SK-N-SH (cell line): ENCODE measurements around the gene LRMDA. TPM values are rescaled to one million over a fixed set of nuclear protein-coding genes. Genes with fewer than 3 reads are reported as not detected.

Experiments
- CTCF ChIA-PET: fragments of 300-600, 350-600 bp; formaldehyde crosslinking; extraction: SDS; loops from one replicate; lab custom pipeline; 2021; lab: Yijun Ruan, JAX
- POLR2A ChIA-PET: fragments of 350-600 bp; sonication (Branson Sonifier 250); formaldehyde crosslinking; extraction: SDS; loops from one replicate; lab custom pipeline; 2020; ENCODE audit warnings: antibody characterized with exemption, inconsistent platforms; lab: Yijun Ruan, JAX
- DNase-seq: peaks from one replicate; pipeline ENCODE4 v3.0.0; 2012
- H2AFZ ChIP-seq: fragments of 200-600 bp; sonication (generic); 2 replicates; pipeline ENCODE4 v1.8.1; 2016; ENCODE audit warnings: antibody characterized with exemption, mild to moderate bottlenecking, low read depth
- H3F3A ChIP-seq: fragments of 200-600 bp; sonication (generic); replicated peaks from 2 replicates; pipeline ENCODE3; 2016; ENCODE audit warnings: antibody characterized with exemption, mild to moderate bottlenecking; ENCODE audit not compliant: insufficient read depth
- H3K27ac ChIP-seq, 2 experiments: fragments of 200-500 bp in 1 of 2; fragments of 200-600 bp in 1 of 2; sonication (Bioruptor generic) in 1 of 2; sonication (generic), shearing (Covaris generic) in 1 of 2; 2 replicates each; pipeline versions ENCODE4 v1.5.1 to v1.6.1; 2014 to 2016; ENCODE audit warnings: low read depth in 2 of 2, inconsistent platforms in 1 of 2, low read length in 1 of 2, mild to moderate bottlenecking in 1 of 2, mixed read lengths in 1 of 2
- H3K27me3 ChIP-seq: fragments of 200-600 bp; sonication (generic), shearing (Covaris generic); 2 replicates; pipeline ENCODE4 v1.6.1; 2016; ENCODE audit warnings: mixed run types; ENCODE audit not compliant: insufficient read depth
- H3K36me3 ChIP-seq, 2 experiments: fragments of 200-500 bp in 1 of 2; fragments of 200-600 bp in 1 of 2; sonication (Bioruptor generic) in 1 of 2; sonication (generic) in 1 of 2; replicated peaks in 1 of 2; 2 replicates each; pipeline versions ENCODE3 to v1.5.1; 2014 to 2016; ENCODE audit warnings: low read length in 1 of 2, mild to moderate bottlenecking in 1 of 2; ENCODE audit not compliant: insufficient read depth in 2 of 2, control insufficient read depth in 1 of 2
- H3K4me1 ChIP-seq, 2 experiments: fragments of 200-500 bp in 1 of 2; fragments of 200-600 bp in 1 of 2; sonication (Bioruptor generic) in 1 of 2; sonication (generic), shearing (Covaris generic) in 1 of 2; 2 replicates each; pipeline versions ENCODE4 v1.5.1 to v1.6.1; 2014 to 2016; ENCODE audit warnings: low read depth in 1 of 2, low read length in 1 of 2, mixed run types in 1 of 2; ENCODE audit not compliant: insufficient read depth in 2 of 2, control insufficient read depth in 1 of 2
- H3K4me2 ChIP-seq: fragments of 200-600 bp; sonication (generic), shearing (Covaris generic); 2 replicates; pipeline ENCODE4 v1.6.1; 2017; ENCODE audit warnings: mixed run types
- H3K4me3 ChIP-seq, 2 experiments: fragments of 200-500 bp in 1 of 2; fragments of 200-600 bp in 1 of 2; sonication (Bioruptor generic) in 1 of 2; sonication (generic), shearing (Covaris generic) in 1 of 2; 2 replicates each; pipeline versions ENCODE4 v1.5.1 to v1.8.1; 2014 to 2016; ENCODE audit warnings: low read depth in 2 of 2, inconsistent platforms in 1 of 2, low read length in 1 of 2, mild to moderate bottlenecking in 1 of 2, mixed read lengths in 1 of 2, moderate library complexity in 1 of 2
- H3K79me2 ChIP-seq: fragments of 200-600 bp; sonication (generic); 2 replicates; pipeline ENCODE4 v1.8.1; 2017; ENCODE audit warnings: mild to moderate bottlenecking; ENCODE audit not compliant: insufficient read depth
- H3K9ac ChIP-seq: fragments of 200-600 bp; sonication (generic); 2 replicates; pipeline ENCODE4 v1.6.1; 2017; ENCODE audit warnings: mixed run types
- H3K9me2 ChIP-seq: fragments of 200-600 bp; sonication (generic); 2 replicates; pipeline ENCODE4 v1.6.1; 2017; ENCODE audit warnings: mixed run types
- H3K9me3 ChIP-seq: fragments of 200-600 bp; sonication (generic); 2 replicates; pipeline ENCODE4 v1.6.1; 2017; ENCODE audit warnings: mixed run types, mild to moderate bottlenecking, moderate library complexity
- H4K20me1 ChIP-seq: fragments of 200-600 bp; sonication (generic); 2 replicates; pipeline ENCODE4 v1.6.1; 2017; ENCODE audit warnings: mild to moderate bottlenecking, mixed run types; ENCODE audit not compliant: insufficient read depth
- FOSL2 ChIP-seq: IDR thresholded peaks from 2 replicates; pipeline ENCODE4 v1.4.0; 2012; ENCODE audit warnings: low read depth, mild to moderate bottlenecking, moderate library complexity, borderline replicate concordance
- FOXJ3 ChIP-seq: sonication (generic); formaldehyde crosslinking; IDR thresholded peaks from 2 replicates; pipeline ENCODE4 v1.5.1; 2020; ENCODE audit warnings: mild to moderate bottlenecking, missing genetic modification reagents
- GABPA ChIP-seq: IDR thresholded peaks from 2 replicates; pipeline ENCODE4 v1.4.0; 2012; ENCODE audit warnings: low read depth, mild to moderate bottlenecking
- GATA2 ChIP-seq: sonication (generic); formaldehyde crosslinking; IDR thresholded peaks from 2 replicates; pipeline ENCODE4 v1.5.0; 2020; ENCODE audit warnings: mild to moderate bottlenecking, missing genetic modification reagents
- JUND ChIP-seq: IDR thresholded peaks from 2 replicates; pipeline ENCODE4 v1.4.0; 2012
- MEF2A ChIP-seq: IDR thresholded peaks from 2 replicates; pipeline ENCODE4 v1.4.0; 2012; ENCODE audit warnings: low read depth, borderline replicate concordance
- MXI1 ChIP-seq: IDR thresholded peaks from 2 replicates; pipeline ENCODE4 v1.6.1; 2012; ENCODE audit warnings: mild to moderate bottlenecking, low read depth, low read length, improper control_type of control experiment
- NRF1 ChIP-seq: IDR thresholded peaks from 2 replicates; pipeline ENCODE4 v1.6.1; 2012; ENCODE audit warnings: low read depth, mild to moderate bottlenecking, low read length
- POLR2AphosphoS5 ChIP-seq: IDR thresholded peaks from 2 replicates; pipeline ENCODE4 v1.6.1; 2012; ENCODE audit warnings: low read depth, low read length
- RAD21 ChIP-seq: IDR thresholded peaks from 2 replicates; pipeline ENCODE4 v1.6.1; 2012; ENCODE audit warnings: mild to moderate bottlenecking, low read length
- RCOR1 ChIP-seq: fragments of 150-350 bp; IDR thresholded peaks from 2 replicates; pipeline ENCODE4 v1.6.1; 2017; ENCODE audit warnings: antibody characterized with exemption, low read length
- RFX5 ChIP-seq: IDR thresholded peaks from 2 replicates; pipeline ENCODE4 v1.6.1; 2012; ENCODE audit warnings: mild to moderate bottlenecking, improper control_type of control experiment, low read length
- SMC3 ChIP-seq: IDR thresholded peaks from 2 replicates; pipeline ENCODE4 v1.6.1; 2012; ENCODE audit warnings: low read depth, low read length, improper control_type of control experiment
- TAF1 ChIP-seq: IDR thresholded peaks from 2 replicates; pipeline ENCODE4 v1.6.1; 2012; ENCODE audit warnings: low read depth, mild to moderate bottlenecking, low read length, moderate library complexity, borderline replicate concordance
- TCF12 ChIP-seq: IDR thresholded peaks from 2 replicates; pipeline ENCODE4 v1.4.0; 2012
- YY1 ChIP-seq: IDR thresholded peaks from 2 replicates; pipeline ENCODE4 v1.4.0; 2012; ENCODE audit warnings: low read depth, mild to moderate bottlenecking
- WGBS: methylation state at CpG from one replicate; pipeline ENCODE4 v1.1.6; 2017; ENCODE audit warnings: low lambda C conversion rate; 5-methylcytosine and 5-hydroxymethylcytosine counted together
- polyA plus RNA-seq, 3 experiments: library from polyadenylated mRNA; depleted of rRNA; stranded (reverse); fragments of >200 nt; gene quantifications; 2 replicates each; pipeline ENCODE4 v1.2.3, GENCODE V29; 2012
- TF ChIP-seq, protein P1 (sequence below): IDR thresholded peaks from 2 replicates; pipeline ENCODE4; 2012
- TF ChIP-seq, protein P2 (sequence below): fragments of 150-350 bp; IDR thresholded peaks from 2 replicates; pipeline ENCODE4 v1.6.1; 2017; ENCODE audit warnings: antibody characterized with exemption, low read length, low read depth, borderline replicate concordance
- TF ChIP-seq, protein P3 (sequence below): fragments of 150-350 bp; IDR thresholded peaks from 2 replicates; pipeline ENCODE4 v1.6.1; 2016; ENCODE audit warnings: mild to moderate bottlenecking, low read depth, low read length

Gene LRMDA
- polyA plus RNA-seq, 1 of the 3 experiments (the other 2 are of a cell fraction), result 0.95 TPM

DNA sequence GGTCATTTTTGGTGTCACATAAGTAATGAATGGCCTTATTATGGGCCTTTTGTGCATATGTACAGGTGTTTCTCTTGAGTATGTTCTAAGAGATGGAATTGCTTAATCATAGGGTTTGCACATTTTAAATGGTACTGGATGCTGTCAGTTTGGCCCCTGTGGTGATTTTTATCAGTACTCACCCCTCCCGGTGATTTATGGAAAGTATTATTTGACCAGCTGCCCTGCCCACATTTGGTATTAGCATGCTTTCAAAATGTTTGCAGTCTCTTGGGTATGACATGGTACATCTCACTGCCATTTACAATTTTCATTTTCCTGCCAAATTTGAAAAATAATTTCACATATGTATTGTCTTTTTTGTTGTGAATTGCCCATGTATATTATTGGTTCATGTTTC, 427.7 kb downstream of the LRMDA start:
- Histone ChIP-seq H3K9me3 (no peaks in the 10 kb centered on the region), H2AFZ (no peak overlapping the region), H3K4me3 (no peak overlapping the region), H3K9ac (no peak overlapping the region), H3K4me1 (no peaks in the 10 kb centered on the region), H3K36me3 (no peaks in the 10 kb centered on the region), H3F3A (no peaks in the 10 kb centered on the region), H3K9me2 (no peaks in the 10 kb centered on the region), H3K4me2 (no peak overlapping the region), H3K27ac (no peak overlapping the region), H3K79me2 (no peaks in the 10 kb centered on the region), H3K27me3 (no peaks in the 10 kb centered on the region), H4K20me1 (no peaks in the 10 kb centered on the region)
- TF ChIP-seq TAF1 (no peak), FOXJ3 (no peak), FOSL2 (no peak), MXI1 (no peak), NRF1 (no peak), SMC3 (no peak), YY1 (no peak), RCOR1 (no peak)
- ChIA-PET POLR2A (no interaction called here), CTCF (no interaction called here)
- DNase-seq, result no peak
- 29% methylated on average over 1 of the region's 1 CpG for WGBS

DNA sequence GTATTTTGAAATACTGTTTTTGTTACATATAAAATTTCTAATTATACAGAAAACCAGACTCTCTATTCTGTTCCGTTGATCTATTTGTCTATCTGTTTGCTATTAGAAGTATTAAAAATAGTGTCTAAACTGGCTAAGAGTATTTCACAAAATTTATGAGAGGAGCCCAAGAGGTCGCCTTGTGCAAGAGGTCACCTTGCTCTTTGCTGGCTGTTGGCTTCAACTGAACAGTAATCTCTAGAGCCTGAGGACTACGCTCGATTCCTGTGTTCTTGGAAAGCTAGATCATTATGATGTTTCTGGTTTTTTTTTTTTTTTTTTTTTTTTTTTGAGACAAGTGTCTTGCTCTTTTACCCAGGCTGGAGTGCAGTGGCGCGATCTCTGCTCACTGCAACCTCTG, 428.6 kb downstream of the LRMDA start:
- WGBS, result 73% methylated on average over 6 of the region's 6 CpGs
- Histone ChIP-seq H3K36me3 (no peaks in the 10 kb centered on the region), H3K9ac (no peak overlapping the region), H3K9me2 (no peaks in the 10 kb centered on the region), H3K79me2 (no peaks in the 10 kb centered on the region), H3K27ac (no peak overlapping the region), H3K9me3 (no peaks in the 10 kb centered on the region), H3K4me3 (no peak overlapping the region), H2AFZ (no peak overlapping the region), H3F3A (no peaks in the 10 kb centered on the region), H3K27me3 (no peaks in the 10 kb centered on the region), H3K4me1 (no peaks in the 10 kb centered on the region), H4K20me1 (no peaks in the 10 kb centered on the region), H3K4me2 (no peak overlapping the region)
- DNase-seq, result no peak
- CTCF ChIA-PET, result no interaction called here
- no peak for TF ChIP-seq GATA2 (CRISPR knock-in tag)
- TF ChIP-seq, protein P1, sequence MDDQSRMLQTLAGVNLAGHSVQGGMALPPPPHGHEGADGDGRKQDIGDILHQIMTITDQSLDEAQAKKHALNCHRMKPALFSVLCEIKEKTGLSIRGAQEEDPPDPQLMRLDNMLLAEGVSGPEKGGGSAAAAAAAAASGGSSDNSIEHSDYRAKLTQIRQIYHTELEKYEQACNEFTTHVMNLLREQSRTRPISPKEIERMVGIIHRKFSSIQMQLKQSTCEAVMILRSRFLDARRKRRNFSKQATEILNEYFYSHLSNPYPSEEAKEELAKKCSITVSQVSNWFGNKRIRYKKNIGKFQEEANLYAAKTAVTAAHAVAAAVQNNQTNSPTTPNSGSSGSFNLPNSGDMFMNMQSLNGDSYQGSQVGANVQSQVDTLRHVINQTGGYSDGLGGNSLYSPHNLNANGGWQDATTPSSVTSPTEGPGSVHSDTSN, result no peak
- TF ChIP-seq, protein P2, sequence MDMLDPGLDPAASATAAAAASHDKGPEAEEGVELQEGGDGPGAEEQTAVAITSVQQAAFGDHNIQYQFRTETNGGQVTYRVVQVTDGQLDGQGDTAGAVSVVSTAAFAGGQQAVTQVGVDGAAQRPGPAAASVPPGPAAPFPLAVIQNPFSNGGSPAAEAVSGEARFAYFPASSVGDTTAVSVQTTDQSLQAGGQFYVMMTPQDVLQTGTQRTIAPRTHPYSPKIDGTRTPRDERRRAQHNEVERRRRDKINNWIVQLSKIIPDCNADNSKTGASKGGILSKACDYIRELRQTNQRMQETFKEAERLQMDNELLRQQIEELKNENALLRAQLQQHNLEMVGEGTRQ, result no peak
- TF ChIP-seq YY1, result no peak
- no peak for TF ChIP-seq NRF1
- TF ChIP-seq JUND, result no peak
- no peak for TF ChIP-seq FOXJ3
- TF ChIP-seq, protein P3, sequence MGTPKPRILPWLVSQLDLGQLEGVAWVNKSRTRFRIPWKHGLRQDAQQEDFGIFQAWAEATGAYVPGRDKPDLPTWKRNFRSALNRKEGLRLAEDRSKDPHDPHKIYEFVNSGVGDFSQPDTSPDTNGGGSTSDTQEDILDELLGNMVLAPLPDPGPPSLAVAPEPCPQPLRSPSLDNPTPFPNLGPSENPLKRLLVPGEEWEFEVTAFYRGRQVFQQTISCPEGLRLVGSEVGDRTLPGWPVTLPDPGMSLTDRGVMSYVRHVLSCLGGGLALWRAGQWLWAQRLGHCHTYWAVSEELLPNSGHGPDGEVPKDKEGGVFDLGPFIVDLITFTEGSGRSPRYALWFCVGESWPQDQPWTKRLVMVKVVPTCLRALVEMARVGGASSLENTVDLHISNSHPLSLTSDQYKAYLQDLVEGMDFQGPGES, result no peak
- TF ChIP-seq MEF2A, result no peak
- TF ChIP-seq RFX5, result no peak
- no peak for TF ChIP-seq RAD21
- no peak for TF ChIP-seq TCF12
- TF ChIP-seq POLR2AphosphoS5, result no peak
- no peak for TF ChIP-seq GABPA
- POLR2A ChIA-PET, result interaction anchor here (0.7 kb wide), 1 partner anchor 116 kb away, joined by 3 read pairs; no protein-coding TSS in a partner anchor
